Transverse colon (tissue), 4 donors: ENCODE data around the gene NPAS3. TPM values are rescaled to one million over a fixed set of nuclear protein-coding genes. Genes with fewer than 3 reads are reported as not detected.

Source experiments
- DNase-seq: peaks from one replicate; pipeline ENCODE4 v3.0.0-alpha.2; 2019
- H3K27ac ChIP-seq, 4 donors: fragments of 200-600 bp; sonication (generic); 2 replicates each; pipeline ENCODE4 v1.5.1; 2016 to 2018; ENCODE audit warnings: inconsistent platforms in 4 of 4
- H3K27me3 ChIP-seq: fragments of 200-600 bp; sonication (generic); 2 replicates; pipeline ENCODE4 v1.5.1; 2017; ENCODE audit warnings: inconsistent platforms
- H3K36me3 ChIP-seq, 4 donors: fragments of 200-600 bp; sonication (generic); 2 replicates each; pipeline ENCODE4 v1.5.1; 2017 to 2019; ENCODE audit warnings: inconsistent platforms in 4 of 4
- H3K4me1 ChIP-seq, 4 donors: fragments of 200-600 bp; sonication (generic); 2 replicates each; pipeline ENCODE4 v1.5.1; 2017 to 2020; ENCODE audit warnings: inconsistent platforms in 4 of 4
- H3K4me3 ChIP-seq, 4 donors: fragments of 200-600 bp; sonication (generic); 1 replicate in 1 of 4; 2 replicates in 3 of 4; pipeline versions ENCODE4 v1.5.1 to v1.6.1; 2017 to 2019; ENCODE audit warnings: inconsistent platforms in 4 of 4
- H3K9me3 ChIP-seq, 2 donors: fragments of 200-600 bp; sonication (generic); 2 replicates each; pipeline ENCODE4 v1.5.1; 2017 to 2019; ENCODE audit warnings: inconsistent platforms in 2 of 2
- EP300 ChIP-seq: sonication (generic); formaldehyde crosslinking; IDR thresholded peaks from one replicate; pipeline ENCODE4 v1.6.1; 2017; ENCODE audit warnings: antibody characterized with exemption, low read depth
- POLR2A ChIP-seq: fragments of 450-650 bp; IDR thresholded peaks from one replicate; pipeline ENCODE4 v1.6.1; 2016; ENCODE audit warnings: antibody characterized with exemption, mild to moderate bottlenecking, moderate library complexity
- POLR2AphosphoS5 ChIP-seq, 3 donors: sonication (generic); formaldehyde crosslinking; IDR thresholded peaks; one replicate each; pipeline ENCODE4 v1.6.1; 2016; ENCODE audit warnings: antibody characterized with exemption in 3 of 3
- WGBS, 2 donors: methylation state at CpG; one replicate each; pipeline ENCODE4 v1.1.5; 2018; ENCODE audit warnings: low coverage in 1 of 2; 5-methylcytosine and 5-hydroxymethylcytosine counted together
- in situ Hi-C, 4 donors: fragments of 200-750 bp; cut with MboI; loops; one replicate each; pipeline versions ENCODE4 v1.15.0 to v1.15.1; 2017; ENCODE audit warnings: low sequenced_read_pairs in 3 of 4, low pct_ligation_motif_present in 1 of 4, low pct_unique_long_range_greater_than_20kb in 1 of 4
- intact Hi-C: fragments of 100-400 bp; cut with DNase I; formaldehyde crosslinking; loops from one replicate; pipeline ENCODE4 v1.15.1; 2023; ENCODE audit warnings: low total_unique reads
- total RNA-seq, 4 donors: library from RNA; depleted of rRNA; stranded (reverse); fragments of >200 nt; gene quantifications; one replicate each; pipeline ENCODE4 v1.1.0, GENCODE V29; 2016
- TF ChIP-seq, protein P1 (sequence below), 5 experiments: fragments of 200-600 bp in 3 of 5; fragments of 450-650 bp in 2 of 5; sonication (generic) in 3 of 5; IDR thresholded peaks; 1 replicate in 2 of 5; 2 replicates in 3 of 5; pipeline ENCODE4 v1.5.1; 2016 to 2017; ENCODE audit warnings: antibody characterized with exemption in 5 of 5, inconsistent platforms in 3 of 5, mild to moderate bottlenecking in 2 of 5, moderate library complexity in 1 of 5

Gene NPAS3
- total RNA-seq, 4 donors from 2014 or later: 0.96 to 6.4 (median 1.8) TPM

DNA sequence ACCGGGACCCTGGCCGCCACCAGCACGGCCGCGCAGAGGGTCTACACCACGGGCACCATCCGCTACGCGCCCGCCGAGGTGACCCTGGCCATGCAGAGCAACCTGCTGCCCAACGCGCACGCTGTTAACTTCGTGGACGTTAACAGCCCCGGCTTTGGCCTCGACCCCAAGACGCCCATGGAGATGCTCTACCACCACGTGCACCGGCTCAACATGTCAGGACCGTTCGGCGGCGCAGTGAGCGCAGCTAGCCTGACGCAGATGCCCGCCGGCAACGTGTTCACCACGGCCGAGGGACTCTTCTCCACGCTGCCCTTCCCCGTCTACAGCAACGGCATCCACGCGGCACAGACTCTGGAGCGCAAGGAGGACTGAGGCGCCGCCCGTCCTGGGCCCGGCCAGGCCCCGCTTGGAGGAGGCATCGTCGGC lies 862.1 kb downstream of the NPAS3 start:
- H3K27ac ChIP-seq: no peak overlapping the region
- no peak for DNase-seq
- peaks cover 23% of the 10 kb centered on the region for H3K27me3 ChIP-seq
- in situ Hi-C loops: no loop called here
- H3K4me3 ChIP-seq: no peak overlapping the region
- intact Hi-C loops: no loop called here
- H3K9me3 ChIP-seq: no peaks in the 10 kb centered on the region
- TF ChIP-seq POLR2A: no peak
- TF ChIP-seq, protein P1, sequence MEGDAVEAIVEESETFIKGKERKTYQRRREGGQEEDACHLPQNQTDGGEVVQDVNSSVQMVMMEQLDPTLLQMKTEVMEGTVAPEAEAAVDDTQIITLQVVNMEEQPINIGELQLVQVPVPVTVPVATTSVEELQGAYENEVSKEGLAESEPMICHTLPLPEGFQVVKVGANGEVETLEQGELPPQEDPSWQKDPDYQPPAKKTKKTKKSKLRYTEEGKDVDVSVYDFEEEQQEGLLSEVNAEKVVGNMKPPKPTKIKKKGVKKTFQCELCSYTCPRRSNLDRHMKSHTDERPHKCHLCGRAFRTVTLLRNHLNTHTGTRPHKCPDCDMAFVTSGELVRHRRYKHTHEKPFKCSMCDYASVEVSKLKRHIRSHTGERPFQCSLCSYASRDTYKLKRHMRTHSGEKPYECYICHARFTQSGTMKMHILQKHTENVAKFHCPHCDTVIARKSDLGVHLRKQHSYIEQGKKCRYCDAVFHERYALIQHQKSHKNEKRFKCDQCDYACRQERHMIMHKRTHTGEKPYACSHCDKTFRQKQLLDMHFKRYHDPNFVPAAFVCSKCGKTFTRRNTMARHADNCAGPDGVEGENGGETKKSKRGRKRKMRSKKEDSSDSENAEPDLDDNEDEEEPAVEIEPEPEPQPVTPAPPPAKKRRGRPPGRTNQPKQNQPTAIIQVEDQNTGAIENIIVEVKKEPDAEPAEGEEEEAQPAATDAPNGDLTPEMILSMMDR (IDR thresholded peaks at IDR 0.05): no peak
- H3K36me3 ChIP-seq: no peaks in the 10 kb centered on the region
- WGBS, 2 donors: 88% methylated on average over 28 of the region's 45 CpGs; no CpG with 5 or more reads in 1 of the 2 donors
- peaks cover 0 to 6% (median 0%) of the 10 kb centered on the region in 4 donors for H3K4me1 ChIP-seq

DNA sequence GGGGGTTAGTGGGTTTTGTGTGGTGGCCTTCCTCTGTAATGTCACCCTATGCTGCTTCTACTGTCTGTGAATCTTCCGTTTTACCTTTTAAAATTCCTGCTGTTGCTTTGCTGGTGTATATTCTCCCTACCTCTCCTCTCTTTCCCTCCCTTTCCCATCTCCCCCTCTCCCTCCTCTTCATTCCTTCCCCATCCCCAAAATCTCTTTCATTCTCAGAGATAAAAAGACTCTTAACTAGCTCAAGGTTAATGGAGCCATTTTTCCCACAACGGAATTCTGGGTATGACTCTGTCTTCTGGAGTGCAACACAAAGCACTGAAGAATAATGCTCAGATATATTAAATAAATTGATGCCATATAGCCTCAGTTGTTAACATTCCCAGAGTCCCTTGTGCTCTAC lies 864.1 kb downstream of the NPAS3 start:
- H3K27ac ChIP-seq: no peak overlapping the region
- 74 to 89% methylated on average over 2 of the region's 2 CpGs for WGBS, 2 donors
- peaks cover 0 to 6% (median 0%) of the 10 kb centered on the region in 4 donors for H3K4me1 ChIP-seq
- DNase-seq: no peak
- intact Hi-C loops (no loop called here), in situ Hi-C loops (no loop called here)
- no peaks in the 10 kb centered on the region for H3K36me3 ChIP-seq
- TF ChIP-seq POLR2A: no peak
- TF ChIP-seq EP300: no peak
- no peak for TF ChIP-seq POLR2AphosphoS5 (IDR thresholded peaks at IDR 0.05)
- TF ChIP-seq, protein P1 (IDR thresholded peaks at IDR 0.05): no peak
- H3K4me3 ChIP-seq: no peak overlapping the region
- H3K27me3 ChIP-seq: peaks cover 23% of the 10 kb centered on the region
- no peaks in the 10 kb centered on the region for H3K9me3 ChIP-seq

DNA sequence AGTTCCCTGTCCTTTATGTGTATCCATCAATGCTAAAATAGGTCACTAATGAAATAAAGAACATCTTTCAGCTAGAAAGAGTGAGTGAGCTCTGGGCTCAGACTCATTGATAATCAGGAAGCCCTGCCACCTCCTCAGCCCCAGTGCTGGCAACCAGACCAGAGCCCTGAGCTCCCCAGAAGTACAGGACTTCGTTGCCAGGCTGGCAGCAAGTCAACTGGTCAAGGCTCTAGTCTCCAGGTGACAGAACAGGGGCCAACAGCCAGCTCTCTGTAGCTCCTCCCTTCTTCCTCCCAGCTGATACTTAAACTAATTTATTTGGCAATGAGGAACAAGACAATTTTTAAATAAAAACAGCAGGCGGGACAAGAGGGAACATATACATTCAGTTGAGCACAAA lies 866.9 kb downstream of the NPAS3 start:
- in situ Hi-C loops: no loop called here
- H3K4me1 ChIP-seq: no peaks in the 10 kb centered on the region
- peaks cover 8% of the 10 kb centered on the region for H3K27me3 ChIP-seq
- no peak overlapping the region for H3K4me3 ChIP-seq
- intact Hi-C loops: no loop called here
- H3K36me3 ChIP-seq: no peaks in the 10 kb centered on the region
- no peaks in the 10 kb centered on the region for H3K9me3 ChIP-seq
- 21% methylated on average over 2 of the region's 2 CpGs; no CpG with 5 or more reads in 1 of the 2 donors for WGBS, 2 donors
- TF ChIP-seq POLR2A (no peak), EP300 (no peak), POLR2AphosphoS5 (IDR thresholded peaks at IDR 0.05) (no peak)
- TF ChIP-seq, protein P1 (IDR thresholded peaks at IDR 0.05): no peak
- H3K27ac ChIP-seq: no peak overlapping the region
- no peak for DNase-seq

DNA sequence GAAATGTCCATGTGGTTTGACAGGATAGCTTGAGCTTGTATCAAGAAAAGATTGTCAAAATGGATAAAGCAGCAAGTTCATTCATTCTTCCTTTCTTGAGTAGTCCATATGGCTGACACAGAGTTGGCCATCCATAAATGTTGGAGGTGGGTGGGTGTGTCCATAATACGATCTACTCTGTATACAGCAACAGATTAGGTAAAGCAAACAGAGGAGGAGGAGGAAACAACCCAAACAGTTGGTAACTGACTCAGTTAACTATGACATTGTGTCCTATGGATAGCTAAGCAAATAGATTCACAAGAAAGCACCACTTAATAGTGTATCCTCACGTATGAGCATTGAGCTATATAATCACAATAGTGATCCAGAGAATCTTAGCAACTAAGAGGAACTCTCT lies 868.2 kb downstream of the NPAS3 start:
- no peak for DNase-seq
- Histone ChIP-seq H3K36me3 (no peaks in the 10 kb centered on the region), H3K9me3 (no peaks in the 10 kb centered on the region), H3K27me3 (no peaks in the 10 kb centered on the region), H3K4me1 (no peaks in the 10 kb centered on the region), H3K4me3 (no peak overlapping the region), H3K27ac (no peak overlapping the region)
- intact Hi-C loops (no loop called here), in situ Hi-C loops (no loop called here)
- WGBS, 2 donors: 30 to 56% methylated on average over 1 to 2 of the region's 2 CpGs
- no peak for TF ChIP-seq POLR2A
- TF ChIP-seq EP300: no peak
- TF ChIP-seq, protein P1 (IDR thresholded peaks at IDR 0.05): no peak
- TF ChIP-seq POLR2AphosphoS5 (IDR thresholded peaks at IDR 0.05): no peak
